ENCODE results near the gene NME8.

- TF ChIP-seq CTCF (conservative IDR thresholded peaks at IDR 0.05) = no peak
- no peak for TF ChIP-seq EZH2 (IDR thresholded peaks at IDR 0.05; ENCODE audit: low read depth)
These were observed 59.9 kb downstream of the NME8 start for GRCh38 chr7:37908221-37908788.
